A549 (cell line): ENCODE results near the gene UBC.

Experiments
- BHLHE40 ChIP-seq: IDR thresholded peaks from 2 replicates; pipeline ENCODE4 v1.6.1; 2012; ENCODE audit warnings: low read depth, low read length, inconsistent platforms
- GATA3 ChIP-seq: IDR thresholded peaks from 2 replicates; pipeline ENCODE4 v1.6.1; 2012; ENCODE audit warnings: borderline replicate concordance
- KDM1A ChIP-seq: fragments of 200-600 bp; sonication (generic); IDR thresholded peaks from 2 replicates; pipeline ENCODE4 v1.6.1; 2016; ENCODE audit warnings: low read depth, mild to moderate bottlenecking
- POLR2A ChIP-seq: IDR thresholded peaks from 2 replicates; pipeline ENCODE4 v1.6.1; 2012; ENCODE audit warnings: mild to moderate bottlenecking, low read length
- RCOR1 ChIP-seq: fragments of 150-350 bp; IDR thresholded peaks from 2 replicates; pipeline ENCODE4 v1.6.1; 2014; ENCODE audit warnings: antibody characterized with exemption, low read length, low read depth
- TF ChIP-seq, protein P1 (sequence below): fragments of 150-350 bp; IDR thresholded peaks from 2 replicates; pipeline ENCODE4 v1.6.1; 2014; ENCODE audit warnings: low read depth, mild to moderate bottlenecking, low read length
- TF ChIP-seq, protein P2 (sequence below): fragments of >200 bp; sonication (Bioruptor Twin); formaldehyde crosslinking; IDR thresholded peaks from 3 replicates; pipeline ENCODE4 v1.5.1; 2016
- TF ChIP-seq, protein P3 (sequence below): fragments of 250-450 bp; sonication (Bioruptor Pico); IDR thresholded peaks from 2 replicates; pipeline ENCODE4 v1.5.0; 2021; ENCODE audit warnings: mild to moderate bottlenecking, moderate library complexity, borderline replicate concordance
- TF ChIP-seq, protein P4 (sequence below): fragments of 450-650 bp; IDR thresholded peaks from 2 replicates; pipeline ENCODE4 v1.6.1; 2014; ENCODE audit warnings: antibody characterized with exemption

DNA sequence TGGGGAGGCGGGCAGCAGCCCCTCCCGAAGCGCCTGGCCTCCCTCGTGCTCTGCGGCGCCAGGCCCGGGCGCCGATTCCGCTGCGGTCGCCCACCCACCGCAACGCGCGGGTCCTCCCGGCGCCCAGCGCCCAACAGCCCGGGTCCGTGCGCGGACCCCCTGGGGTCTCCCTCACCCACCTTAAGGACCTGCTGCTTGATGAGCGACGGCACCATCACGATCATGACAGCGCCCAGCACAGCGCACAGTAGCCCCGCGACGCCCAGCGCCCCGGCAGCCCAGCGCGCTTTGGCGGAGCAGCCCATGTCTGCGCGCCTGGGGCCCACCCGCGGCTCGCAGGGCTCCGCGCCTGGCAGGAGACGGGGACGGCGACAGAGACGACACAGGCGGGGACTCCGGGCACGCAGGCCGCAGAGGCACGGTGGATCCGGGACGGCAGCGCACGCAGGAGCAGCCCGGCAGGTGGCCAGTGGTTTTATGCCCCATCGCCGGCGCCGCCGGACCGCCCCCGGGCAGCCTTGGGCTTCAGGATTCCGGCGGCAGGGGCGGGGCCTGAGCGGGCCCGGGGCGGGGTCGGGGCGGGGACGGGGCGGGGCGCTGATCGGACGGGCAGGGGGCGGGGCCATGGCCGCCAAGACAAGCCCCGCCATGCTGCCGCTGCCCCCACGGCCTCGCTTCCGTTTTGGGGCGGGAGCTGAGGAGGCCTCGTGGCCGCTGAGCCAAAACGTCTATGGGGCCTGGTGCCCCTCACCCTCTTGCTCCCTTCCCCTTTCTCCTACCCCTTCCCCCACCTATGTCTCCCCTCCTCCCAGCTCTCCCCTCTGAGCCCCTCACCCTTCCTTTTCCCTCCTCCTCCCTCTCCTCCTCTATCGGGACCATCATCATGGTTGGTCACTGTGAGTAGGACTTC, 50.8 kb downstream of the UBC start, which contains the start of gene SCARB1:
- TF ChIP-seq GATA3 (no peak; the same call in 1 of the 2 replicates), BHLHE40 (no peak), POLR2A (peak; percentile 92), KDM1A (no peak), RCOR1 (no peak)
- TF ChIP-seq, protein P1, sequence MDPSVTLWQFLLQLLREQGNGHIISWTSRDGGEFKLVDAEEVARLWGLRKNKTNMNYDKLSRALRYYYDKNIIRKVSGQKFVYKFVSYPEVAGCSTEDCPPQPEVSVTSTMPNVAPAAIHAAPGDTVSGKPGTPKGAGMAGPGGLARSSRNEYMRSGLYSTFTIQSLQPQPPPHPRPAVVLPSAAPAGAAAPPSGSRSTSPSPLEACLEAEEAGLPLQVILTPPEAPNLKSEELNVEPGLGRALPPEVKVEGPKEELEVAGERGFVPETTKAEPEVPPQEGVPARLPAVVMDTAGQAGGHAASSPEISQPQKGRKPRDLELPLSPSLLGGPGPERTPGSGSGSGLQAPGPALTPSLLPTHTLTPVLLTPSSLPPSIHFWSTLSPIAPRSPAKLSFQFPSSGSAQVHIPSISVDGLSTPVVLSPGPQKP = no peak
- TF ChIP-seq, protein P2, sequence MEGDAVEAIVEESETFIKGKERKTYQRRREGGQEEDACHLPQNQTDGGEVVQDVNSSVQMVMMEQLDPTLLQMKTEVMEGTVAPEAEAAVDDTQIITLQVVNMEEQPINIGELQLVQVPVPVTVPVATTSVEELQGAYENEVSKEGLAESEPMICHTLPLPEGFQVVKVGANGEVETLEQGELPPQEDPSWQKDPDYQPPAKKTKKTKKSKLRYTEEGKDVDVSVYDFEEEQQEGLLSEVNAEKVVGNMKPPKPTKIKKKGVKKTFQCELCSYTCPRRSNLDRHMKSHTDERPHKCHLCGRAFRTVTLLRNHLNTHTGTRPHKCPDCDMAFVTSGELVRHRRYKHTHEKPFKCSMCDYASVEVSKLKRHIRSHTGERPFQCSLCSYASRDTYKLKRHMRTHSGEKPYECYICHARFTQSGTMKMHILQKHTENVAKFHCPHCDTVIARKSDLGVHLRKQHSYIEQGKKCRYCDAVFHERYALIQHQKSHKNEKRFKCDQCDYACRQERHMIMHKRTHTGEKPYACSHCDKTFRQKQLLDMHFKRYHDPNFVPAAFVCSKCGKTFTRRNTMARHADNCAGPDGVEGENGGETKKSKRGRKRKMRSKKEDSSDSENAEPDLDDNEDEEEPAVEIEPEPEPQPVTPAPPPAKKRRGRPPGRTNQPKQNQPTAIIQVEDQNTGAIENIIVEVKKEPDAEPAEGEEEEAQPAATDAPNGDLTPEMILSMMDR = no peak
- TF ChIP-seq, protein P3, sequence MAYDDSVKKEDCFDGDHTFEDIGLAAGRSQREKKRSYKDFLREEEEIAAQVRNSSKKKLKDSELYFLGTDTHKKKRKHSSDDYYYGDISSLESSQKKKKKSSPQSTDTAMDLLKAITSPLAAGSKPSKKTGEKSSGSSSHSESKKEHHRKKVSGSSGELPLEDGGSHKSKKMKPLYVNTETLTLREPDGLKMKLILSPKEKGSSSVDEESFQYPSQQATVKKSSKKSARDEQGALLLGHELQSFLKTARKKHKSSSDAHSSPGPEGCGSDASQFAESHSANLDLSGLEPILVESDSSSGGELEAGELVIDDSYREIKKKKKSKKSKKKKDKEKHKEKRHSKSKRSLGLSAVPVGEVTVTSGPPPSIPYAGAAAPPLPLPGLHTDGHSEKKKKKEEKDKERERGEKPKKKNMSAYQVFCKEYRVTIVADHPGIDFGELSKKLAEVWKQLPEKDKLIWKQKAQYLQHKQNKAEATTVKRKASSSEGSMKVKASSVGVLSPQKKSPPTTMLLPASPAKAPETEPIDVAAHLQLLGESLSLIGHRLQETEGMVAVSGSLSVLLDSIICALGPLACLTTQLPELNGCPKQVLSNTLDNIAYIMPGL (CRISPR knock-in tag) = no peak
- TF ChIP-seq, protein P4, sequence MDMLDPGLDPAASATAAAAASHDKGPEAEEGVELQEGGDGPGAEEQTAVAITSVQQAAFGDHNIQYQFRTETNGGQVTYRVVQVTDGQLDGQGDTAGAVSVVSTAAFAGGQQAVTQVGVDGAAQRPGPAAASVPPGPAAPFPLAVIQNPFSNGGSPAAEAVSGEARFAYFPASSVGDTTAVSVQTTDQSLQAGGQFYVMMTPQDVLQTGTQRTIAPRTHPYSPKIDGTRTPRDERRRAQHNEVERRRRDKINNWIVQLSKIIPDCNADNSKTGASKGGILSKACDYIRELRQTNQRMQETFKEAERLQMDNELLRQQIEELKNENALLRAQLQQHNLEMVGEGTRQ = no peak
